ENCODE results near the gene CDC34. TPM values are rescaled to one million over a fixed set of nuclear protein-coding genes. Genes with fewer than 3 reads are reported as not detected.
A peak's percentile ranks its signal among the peaks of the same experiment; 100 is the strongest.

Gene CDC34
- total and polyA plus RNA-seq, 9 of the 15 experiments (the other 6 are each of a cell fraction or from before 2014, with no cell fraction given): 0.80 to 203 (median 65.5) TPM

- TF ChIP-seq CEBPB (tag; IDR thresholded peaks at IDR 0.05) (no peak), JUN (IDR thresholded peaks at IDR 0.05; ENCODE audit: borderline replicate concordance, low read depth, low read length) (no peak), JUN (CRISPR knock-in tag; IDR thresholded peaks at IDR 0.05; ENCODE audit: borderline replicate concordance) (no peak), ZBTB7A (IDR thresholded peaks at IDR 0.05; ENCODE audit: borderline replicate concordance, control insufficient read depth, low read depth, low read length) (peak; percentile 38), MYC (IDR thresholded peaks at IDR 0.05; ENCODE audit: low read depth, low read length) (peak; percentile 45), MYC (CRISPR knock-in tag; IDR thresholded peaks at IDR 0.05; ENCODE audit: borderline replicate concordance, low read depth) (no peak), ZFX (CRISPR knock-in tag; IDR thresholded peaks at IDR 0.05) (peak; percentile 27; the same call in 1 of the 2 replicates), PRDM10 (IDR thresholded peaks at IDR 0.05; ENCODE audit: partially characterized antibody) (peak; percentile 30), L3MBTL2 (IDR thresholded peaks at IDR 0.05) (peak; percentile 64), HMGN3 (IDR thresholded peaks at IDR 0.05; ENCODE audit: borderline replicate concordance, extremely low read depth, insufficient read length, low read depth, low read length) (peak; percentile 10), KAT7 (CRISPR knock-in tag; IDR thresholded peaks at IDR 0.05; ENCODE audit: borderline replicate concordance) (peak; percentile 59; the same call in 1 of the 2 replicates), CREB3L1 (IDR thresholded peaks at IDR 0.05; ENCODE audit: borderline replicate concordance, low read depth) (0 out of 2 replicates have a peak, but pooled peaks have one; percentile 20), FOXP1 (CRISPR knock-in tag; IDR thresholded peaks at IDR 0.05) (no peak; the same call in 1 of the 2 replicates), RBFOX2 (IDR thresholded peaks at IDR 0.05; ENCODE audit: low read depth, low read length) (peak; percentile 70), ZBTB33 (CRISPR knock-in tag; IDR thresholded peaks at IDR 0.05) (0 out of 2 replicates have a peak, but pooled peaks have one; percentile 34), SP1 (CRISPR knock-in tag; IDR thresholded peaks at IDR 0.05) (peak; percentile 67; the same call in 1 of the 2 replicates), ATF1 (CRISPR knock-in tag; IDR thresholded peaks at IDR 0.05) (no peak), ATF1 (tag; IDR thresholded peaks at IDR 0.05) (peak; percentile 73), ZC3H4 (CRISPR knock-in tag; IDR thresholded peaks at IDR 0.05; ENCODE audit: borderline replicate concordance) (0 out of 2 replicates have a peak, but pooled peaks have one; percentile 56), FOXJ3 (CRISPR knock-in tag; IDR thresholded peaks at IDR 0.05) (no peak), CHD2 (IDR thresholded peaks at IDR 0.05; ENCODE audit: low read depth, low read length) (no peak)
Observed at GRCh38 chr19:532561-533363, 1.2 kb downstream of the CDC34 start (continued).

All from K562 (cell line).